AG09319 (cell line): ENCODE data around the gene PTPN21.
A peak's percentile ranks its signal among the peaks of the same experiment; 100 is the strongest.

ENCODE experiments used
- DNase-seq: peaks from one replicate; pipeline ENCODE4 v3.0.0-alpha.2; 2010; ENCODE audit warnings: low read depth; ENCODE audit errors: extremely low read depth
- TF ChIP-seq, protein P1 (sequence below): IDR thresholded peaks from 2 replicates; pipeline ENCODE4 v1.5.1; 2011; ENCODE audit warnings: low read depth, mild to moderate bottlenecking, inconsistent platforms, low read length, moderate library complexity

The PTPN21 gene

DNA sequence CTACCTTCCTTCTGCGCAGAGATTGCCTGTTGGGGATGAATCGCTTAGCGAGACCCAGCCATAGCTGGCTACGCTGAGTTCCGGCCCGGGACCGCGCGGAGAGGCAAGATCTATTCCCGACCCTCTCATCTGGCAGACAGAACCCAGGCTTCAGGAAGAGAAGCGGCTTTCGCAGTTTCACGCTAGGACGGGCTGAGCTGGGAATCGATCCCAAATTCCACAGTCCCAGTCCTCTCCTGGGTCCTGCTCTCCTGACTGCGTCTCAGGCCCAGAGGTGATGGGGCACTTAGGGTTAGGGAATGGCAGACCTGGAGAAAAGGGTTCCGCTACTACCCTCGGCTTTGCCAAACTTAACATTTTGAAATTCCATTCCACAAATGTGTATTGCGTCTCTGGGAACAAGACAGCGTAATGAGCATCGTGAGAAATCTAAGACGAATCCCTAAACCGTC, 2.8 kb downstream of the PTPN21 start:
- TF ChIP-seq, protein P1, sequence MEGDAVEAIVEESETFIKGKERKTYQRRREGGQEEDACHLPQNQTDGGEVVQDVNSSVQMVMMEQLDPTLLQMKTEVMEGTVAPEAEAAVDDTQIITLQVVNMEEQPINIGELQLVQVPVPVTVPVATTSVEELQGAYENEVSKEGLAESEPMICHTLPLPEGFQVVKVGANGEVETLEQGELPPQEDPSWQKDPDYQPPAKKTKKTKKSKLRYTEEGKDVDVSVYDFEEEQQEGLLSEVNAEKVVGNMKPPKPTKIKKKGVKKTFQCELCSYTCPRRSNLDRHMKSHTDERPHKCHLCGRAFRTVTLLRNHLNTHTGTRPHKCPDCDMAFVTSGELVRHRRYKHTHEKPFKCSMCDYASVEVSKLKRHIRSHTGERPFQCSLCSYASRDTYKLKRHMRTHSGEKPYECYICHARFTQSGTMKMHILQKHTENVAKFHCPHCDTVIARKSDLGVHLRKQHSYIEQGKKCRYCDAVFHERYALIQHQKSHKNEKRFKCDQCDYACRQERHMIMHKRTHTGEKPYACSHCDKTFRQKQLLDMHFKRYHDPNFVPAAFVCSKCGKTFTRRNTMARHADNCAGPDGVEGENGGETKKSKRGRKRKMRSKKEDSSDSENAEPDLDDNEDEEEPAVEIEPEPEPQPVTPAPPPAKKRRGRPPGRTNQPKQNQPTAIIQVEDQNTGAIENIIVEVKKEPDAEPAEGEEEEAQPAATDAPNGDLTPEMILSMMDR: no peak
- DNase-seq: no peak

DNA sequence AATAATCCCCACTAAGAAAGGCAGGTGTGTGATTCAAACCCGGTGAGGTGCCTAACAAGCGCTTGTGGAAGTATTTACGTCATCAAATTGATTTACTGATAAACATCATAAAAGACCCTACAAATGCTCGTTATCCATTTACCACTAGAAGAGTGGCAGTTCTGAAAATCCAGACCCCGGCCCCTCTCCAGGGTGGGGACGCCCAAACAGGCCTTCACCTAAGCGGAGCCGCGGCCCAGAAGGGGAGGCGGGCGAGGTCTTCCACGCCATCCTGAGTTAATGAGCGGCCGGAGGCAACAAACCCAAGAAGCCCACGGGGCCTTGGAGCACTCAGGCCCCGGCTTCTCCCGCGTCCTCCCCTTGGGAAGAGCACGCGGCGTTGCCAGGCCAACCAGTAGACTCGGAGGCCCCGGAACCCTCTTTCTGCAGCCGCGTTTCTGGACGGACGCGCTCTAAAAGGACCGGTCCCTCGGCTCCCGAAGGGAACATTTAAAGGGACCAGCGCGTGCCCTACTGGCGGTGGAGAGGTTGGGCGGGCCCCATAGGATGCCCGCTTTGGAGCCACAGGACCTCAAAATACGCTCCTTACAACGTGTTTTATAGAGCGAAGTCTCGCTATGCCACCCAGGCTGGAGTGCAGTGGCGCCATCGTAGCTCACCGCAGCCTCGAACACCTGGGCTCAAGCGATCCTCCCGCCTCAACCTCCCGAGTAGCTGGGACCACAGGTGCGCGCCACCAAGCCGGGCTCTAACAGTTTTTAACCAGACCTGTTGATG, 3.5 kb downstream of the PTPN21 start:
- DNase-seq: peak; percentile 54

GRCh38 chr14:88550078-88550477, 4.7 kb downstream of the PTPN21 start:
- DNase-seq: no peak

More for the DNA sequence above, 3.5 kb downstream of the PTPN21 start:
- TF ChIP-seq, protein P1: peak; percentile 51

DNA sequence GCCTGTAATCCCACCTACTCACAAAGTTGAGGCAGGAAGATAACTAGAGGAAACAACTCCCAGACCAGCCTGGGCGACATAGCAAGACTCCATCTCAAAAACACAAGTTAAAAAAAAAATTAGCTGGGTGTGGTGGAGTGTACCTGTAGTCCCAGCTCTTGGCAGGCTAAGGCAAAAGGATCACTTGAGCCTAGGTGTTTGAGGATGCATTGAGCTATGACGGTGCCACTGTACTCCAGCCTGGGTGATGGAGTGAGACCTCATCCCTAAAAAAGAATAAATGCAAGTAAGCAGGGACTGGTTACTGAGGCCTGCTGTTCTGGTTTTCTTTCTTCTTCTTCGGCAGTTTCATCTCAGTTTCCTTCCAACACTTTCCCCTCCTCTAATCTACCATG, 7.4 kb downstream of the PTPN21 start:
- TF ChIP-seq, protein P1: no peak
- no peak for DNase-seq

More at GRCh38 chr14:88550078-88550477, 4.7 kb downstream of the PTPN21 start:
- TF ChIP-seq, protein P1: no peak

DNA sequence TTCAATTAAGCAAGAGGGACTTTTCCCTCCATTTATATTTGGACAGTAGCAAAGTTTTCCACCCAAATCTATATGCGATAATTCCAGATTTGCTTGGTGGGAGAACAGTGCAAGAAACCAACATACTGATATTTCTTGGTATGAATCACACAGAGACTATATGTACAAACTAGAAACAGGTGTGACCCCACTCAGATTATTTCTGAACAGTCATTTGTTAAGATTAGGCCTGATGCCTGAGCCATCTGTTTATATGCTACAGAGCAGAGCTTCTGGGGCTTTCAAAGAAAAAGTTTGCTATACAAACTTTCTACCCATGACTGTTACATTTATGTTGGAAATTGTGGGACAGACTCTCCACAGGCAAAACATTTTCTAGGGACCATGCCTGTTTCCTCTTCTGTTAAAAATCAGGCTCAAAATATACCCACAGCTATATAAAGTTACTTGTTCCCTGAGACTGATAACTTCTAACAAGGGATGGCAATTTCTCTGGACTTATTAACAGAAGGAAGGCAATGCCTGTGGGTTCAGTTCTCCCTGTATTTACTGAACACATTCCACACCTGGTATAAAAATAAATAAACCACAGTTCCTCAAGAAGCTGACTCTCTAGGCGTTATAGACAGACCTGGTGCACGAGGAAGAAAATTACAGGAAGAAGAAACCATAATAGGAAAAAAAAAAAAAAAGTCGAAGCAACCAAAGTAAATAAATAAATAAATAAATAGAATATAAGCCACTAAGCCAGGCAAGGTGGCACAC, 8.0 kb downstream of the PTPN21 start:
- DNase-seq: no peak
- TF ChIP-seq, protein P1: no peak

- TF ChIP-seq, protein P1: no peak
- DNase-seq: no peak
Observed at GRCh38 chr14:88545256-88545655, 9.6 kb downstream of the PTPN21 start.
